Epidermal melanocyte (primary cell): Measurements from ENCODE around the gene CD226.
A peak's percentile ranks its signal among the peaks of the same experiment; 100 is the strongest.
"Not testable (repeated sequence)": the region's sequence is repeated elsewhere in the genome, so short reads cannot be mapped to it uniquely, and the experiment has no call there.

Experiments
- DNase-seq: peaks from one replicate; pipeline ENCODE4 v3.0.0; 2011; ENCODE audit warnings: low spot score; ENCODE audit not compliant: insufficient read length

CD226 gene

DNA sequence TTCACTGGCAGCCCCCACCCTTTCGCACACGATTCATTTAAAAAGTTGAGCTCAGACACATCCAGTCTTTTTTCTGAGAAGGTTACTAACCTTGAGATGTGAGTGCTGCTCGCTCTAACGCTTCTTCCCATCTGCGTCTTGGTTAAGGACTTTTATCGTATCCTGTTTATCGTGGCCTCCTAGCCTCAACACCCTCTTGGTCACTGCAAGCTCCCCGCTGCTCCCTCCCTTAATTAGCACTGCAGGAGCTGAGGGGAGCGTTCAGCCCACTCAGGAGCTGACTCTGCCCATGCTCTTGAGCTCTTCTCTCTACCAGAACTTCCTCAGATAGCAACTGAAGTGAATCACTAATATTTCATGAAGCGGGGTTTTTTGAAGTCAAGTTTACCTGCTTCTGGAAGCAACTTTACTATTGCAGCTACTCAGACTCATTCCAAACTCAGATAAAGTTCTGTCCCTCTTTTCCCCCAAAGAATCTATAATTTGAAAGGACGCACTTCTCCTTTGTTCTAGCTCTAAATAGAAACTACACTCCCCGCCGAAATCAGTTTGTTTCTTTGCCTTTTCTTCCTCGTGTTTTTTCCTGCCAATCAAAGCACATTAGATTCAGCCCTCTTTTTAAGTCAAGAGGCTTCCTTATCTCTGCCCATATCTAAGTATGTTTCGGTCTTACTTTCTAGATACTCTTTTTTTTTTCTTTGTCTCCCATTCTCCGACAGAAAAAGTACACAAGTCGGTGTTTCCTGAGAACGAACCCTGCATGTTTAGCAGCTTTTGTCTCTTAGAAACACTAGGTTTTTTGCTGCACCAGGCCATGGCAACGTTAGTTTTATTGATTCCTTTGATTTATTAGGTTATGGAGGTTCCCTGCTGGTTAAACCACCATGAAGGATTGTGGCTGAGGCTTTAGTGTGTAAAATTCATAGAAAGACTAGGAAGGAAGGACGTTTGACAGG, 9.3 kb upstream of the CD226 start:
- DNase-seq = no peak

DNA sequence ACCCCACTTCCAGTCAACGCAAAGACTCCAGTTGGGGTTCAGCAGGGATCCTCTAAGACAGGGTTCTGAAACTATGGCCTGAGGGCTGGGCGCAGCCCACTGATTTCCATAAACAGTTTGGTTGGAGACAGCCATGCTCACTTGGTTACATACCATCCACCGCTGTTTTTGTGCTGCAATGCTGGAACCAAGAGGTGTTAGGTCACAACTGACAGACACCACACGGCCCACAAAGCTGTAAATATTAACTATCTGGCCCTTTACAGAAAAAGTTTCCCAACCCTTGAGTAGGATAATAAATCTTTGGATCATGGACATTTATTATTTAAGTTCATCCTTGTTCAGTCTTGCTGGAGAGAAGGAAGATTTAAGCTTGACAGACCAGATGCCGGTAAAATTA, 8.4 kb upstream of the CD226 start:
- no peak for DNase-seq

DNA sequence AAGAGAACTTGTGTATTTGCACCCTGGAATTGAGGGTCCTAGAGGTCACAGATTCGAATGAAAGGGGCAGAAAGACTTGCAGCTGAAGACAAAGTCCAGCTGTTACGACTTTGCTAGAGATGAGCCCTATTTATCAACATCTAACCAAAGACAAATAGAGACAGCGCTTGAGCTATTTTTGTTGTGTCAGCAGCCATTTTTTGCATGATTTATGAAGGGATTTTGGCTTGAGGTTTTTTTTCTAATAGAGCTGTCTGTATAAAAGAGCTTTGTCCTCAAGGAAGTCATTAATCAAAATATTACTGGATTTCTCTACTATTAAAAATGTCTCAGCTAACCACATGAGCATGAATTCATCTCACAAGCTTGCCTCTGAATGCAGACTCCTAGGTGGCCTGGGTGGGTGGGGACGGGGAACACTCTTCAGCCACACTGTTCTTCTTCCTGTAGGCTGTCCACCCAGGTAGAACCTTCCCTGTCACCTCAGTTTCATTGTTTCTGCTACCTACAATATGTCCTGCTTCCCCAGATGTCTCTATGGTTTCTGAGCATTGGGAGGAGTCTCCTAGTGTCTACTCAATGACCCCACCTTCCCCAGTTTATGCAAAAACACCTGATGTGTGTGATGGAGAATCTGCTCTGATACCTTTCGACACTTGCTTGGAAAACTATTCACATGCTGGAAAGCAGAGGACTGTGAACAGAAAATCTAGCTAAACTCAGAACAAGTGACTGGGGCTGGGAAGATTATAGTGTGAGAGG, 7.2 kb upstream of the CD226 start:
- peak; percentile 39 for DNase-seq

DNA sequence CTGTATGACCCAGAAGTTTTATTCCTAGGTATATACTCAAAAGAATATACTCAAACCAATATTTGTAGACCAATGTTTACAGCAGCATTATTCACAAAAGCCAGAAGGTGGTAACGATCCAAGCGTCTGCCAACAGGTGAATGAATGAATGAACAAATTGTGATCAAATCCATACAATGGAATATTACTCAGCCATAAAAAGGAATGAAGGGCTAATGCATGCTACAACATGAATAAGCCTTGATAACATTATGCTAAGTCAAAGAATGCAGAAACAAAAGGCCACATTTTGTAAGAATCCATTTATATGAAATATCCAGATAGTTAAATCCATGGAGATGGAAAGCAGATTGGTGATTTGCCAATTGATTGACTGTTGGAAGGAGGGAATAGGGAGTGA, 5.5 kb upstream of the CD226 start:
- no peak for DNase-seq

DNA sequence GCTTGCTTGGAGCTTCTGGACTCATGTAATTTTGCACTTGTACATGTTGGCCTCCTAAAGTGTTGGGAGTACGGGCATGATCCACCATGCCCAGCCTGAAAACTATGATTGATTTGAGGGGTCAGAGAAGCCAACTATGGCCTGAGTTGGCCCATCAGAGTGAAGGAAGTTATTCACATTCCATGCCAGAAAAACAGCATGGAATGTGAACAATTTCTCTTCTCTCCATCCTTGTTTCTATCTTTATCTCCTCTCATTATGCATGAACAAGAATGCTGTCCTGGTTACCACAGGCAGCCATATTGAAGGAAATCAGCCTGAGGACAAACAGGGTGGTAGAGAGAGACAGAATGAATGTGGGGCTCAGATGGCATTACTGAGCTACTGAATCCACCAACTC, 3.5 kb upstream of the CD226 start:
- DNase-seq = no peak

DNA sequence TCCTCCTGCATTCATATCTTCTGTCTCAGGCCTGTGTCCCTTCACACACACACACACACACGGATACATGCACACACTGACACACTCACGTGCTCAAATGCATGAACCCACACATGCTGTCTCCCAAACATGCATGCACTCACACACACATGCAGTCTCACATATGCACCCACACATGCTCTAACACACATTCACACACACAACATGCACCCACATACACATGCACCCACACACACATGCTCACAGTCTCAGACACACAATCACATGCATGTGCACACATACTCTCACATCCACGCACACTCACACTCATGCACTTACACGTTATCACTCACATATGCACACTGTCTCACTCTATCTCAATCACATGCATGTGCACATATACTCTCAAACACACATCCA, 1.9 kb upstream of the CD226 start:
- no peak for DNase-seq

DNA sequence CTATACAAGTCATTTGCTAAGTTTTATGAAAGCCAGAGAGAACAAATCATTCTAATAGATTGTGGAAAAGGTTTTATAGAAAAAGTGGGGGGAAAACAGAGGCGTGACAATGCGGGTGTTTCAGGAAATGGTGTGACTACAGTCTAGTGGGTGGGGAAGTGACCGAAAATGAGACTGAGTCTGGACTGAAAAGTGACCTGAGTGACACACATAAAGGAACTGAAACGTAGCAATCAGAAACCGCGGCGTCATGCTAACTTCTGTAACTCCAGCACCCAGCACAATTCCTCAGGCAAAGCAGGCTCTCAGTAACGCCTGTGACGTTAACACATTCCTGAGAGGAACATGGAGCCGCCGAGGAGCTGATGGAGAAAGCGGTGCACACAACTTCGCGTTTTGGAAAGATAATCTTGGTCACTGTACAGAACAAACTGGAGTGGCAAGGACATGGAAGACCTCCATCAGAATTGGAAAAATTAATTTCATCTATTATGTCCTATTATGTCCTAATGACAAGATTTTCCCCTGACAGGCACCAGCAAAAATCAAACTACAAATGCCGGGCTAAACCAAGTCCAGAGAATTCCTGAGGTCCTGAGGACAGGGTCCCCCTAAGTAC, 1.4 kb upstream of the CD226 start:
- no peak for DNase-seq

DNA sequence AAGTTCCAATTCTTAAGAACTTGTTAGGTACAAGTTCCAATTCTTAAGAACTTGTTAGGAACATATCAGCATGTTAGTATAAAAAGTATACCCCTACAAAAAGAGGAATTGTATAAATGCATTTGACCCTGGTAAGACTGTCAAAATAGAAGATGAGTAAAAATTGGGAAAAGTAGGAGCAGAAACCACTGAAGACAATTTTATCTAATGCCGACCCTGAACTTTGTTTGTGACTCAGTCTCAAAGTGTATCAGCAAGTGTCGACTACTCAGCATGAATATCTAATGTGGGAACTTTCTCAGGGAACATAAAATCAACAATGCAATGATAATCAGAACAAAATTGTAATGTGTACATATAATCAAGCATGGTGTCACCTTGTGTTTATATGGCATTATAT, 583 bp upstream of the CD226 start:
- DNase-seq = no peak

DNA sequence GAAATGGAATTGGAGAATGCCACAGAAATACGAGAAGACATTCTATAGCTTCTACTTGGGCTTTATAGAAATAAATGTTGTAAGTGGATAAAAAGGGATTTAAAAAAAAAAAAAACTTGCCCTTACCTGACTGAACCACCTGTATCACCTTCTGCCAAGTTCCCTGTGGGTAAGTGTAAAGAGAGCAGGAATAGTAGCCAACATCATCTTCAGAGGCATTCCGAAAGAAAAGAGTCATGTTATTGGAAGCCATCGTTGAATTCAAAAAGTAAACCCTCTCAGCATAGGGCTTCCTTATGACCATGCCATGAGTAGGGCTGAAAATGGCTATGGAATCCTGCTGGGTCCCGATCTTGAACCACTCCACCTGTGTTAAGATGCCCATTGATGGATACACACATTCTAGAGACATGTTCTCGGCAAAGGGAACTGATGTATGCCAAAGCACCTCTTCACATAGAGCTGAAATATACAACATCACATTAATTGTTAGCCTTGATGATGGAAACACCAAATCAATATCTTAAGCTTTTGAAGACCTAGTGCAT, 991 bp downstream of the CD226 start:
- DNase-seq = no peak

DNA sequence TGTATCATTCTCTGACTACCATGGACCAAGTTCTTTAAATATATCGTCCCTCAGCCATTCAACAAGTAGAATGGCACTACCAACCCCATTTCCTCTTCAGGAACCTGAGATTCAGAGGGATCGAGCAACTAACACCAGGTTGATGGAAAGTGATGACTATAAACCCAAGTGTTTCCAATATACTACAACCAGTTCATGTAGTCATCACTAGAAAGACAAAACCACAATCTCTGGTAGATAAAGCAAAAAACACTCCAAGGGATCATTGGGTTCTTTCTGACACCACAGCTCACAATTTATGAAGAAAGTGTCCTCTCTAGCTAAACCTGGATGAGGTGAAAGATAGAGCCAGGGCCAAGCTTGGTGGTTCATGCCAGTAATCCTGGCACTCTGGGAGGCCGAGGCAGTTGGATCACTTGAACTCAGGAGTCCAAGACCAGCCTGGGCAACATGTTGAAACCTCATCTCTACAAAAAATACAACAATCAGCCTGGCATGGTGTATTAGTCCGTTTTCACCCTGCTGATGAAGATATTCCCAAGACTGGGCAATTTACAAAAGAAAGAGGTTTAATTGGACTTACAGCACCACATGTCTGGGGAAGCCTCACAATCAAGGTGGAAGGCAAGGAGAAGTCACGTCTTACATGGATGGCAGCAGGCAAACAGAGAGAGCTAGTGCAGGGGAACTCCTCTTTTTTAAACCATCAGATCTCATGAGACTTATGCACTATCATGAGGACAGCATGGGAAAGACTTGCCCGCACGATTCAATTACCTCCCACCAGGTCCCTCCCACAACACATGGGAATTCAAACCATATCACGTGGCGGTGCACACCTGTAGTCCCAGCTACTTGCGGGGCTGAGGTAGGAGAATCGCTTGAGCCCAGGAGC, 2.2 kb downstream of the CD226 start:
- DNase-seq = no peak

DNA sequence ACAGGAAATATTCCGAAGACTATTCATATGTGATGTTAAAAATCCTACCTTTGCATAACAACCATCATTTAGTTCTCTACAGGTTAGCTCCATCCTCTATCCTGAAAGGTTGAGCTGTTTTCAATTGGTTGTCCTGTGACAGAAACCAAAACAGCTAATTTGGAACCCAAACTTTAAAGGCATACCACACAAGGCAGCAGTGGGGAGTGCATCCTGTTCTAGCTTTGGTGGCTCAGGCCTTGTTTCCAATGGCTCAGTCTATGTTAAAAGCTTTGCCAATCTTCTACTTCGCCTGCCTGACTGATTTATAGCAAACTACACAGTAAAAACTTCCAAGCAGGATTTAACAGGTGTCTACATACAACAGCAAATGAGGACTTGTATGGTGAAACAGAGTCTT, 3.2 kb downstream of the CD226 start:
- no peak for DNase-seq

DNA sequence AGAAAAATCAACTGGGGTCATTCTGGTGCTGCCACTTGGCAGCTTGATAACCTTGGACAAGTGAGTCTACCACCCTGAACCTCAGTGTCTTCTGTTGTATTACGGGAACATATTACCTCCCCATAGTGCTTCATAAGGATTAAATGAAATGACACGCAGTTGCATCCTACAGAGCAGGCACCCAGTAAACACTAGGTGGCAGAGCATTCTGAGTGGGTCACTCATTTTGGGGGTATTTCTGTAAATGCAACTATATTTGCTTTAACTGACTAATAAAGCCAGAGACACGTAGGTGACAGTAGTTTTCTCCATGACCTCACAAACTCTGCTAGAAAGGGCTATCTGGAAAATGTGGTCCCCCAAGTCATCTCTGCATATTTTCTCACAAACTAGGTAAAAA, 4.7 kb downstream of the CD226 start:
- DNase-seq = no peak

DNA sequence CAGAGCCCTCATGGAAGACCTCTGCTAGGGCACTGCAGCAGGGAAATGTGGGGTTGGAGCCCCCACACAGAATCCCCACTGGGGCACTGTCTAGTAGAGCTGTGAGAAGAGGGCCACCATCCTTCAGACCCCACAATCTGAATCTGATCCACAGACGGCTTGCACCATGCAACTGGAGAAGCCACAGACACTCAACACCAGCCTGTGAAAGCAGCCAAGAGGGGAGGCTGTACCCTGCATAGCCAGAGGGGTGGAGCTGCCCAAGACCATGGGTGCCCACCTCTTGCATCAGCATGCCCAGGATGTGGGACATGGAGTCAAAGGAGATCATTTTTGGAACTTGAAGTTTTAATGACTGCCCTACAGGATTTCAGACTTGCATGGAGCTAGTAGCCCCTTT, 6.5 kb downstream of the CD226 start:
- DNase-seq = no peak

DNA sequence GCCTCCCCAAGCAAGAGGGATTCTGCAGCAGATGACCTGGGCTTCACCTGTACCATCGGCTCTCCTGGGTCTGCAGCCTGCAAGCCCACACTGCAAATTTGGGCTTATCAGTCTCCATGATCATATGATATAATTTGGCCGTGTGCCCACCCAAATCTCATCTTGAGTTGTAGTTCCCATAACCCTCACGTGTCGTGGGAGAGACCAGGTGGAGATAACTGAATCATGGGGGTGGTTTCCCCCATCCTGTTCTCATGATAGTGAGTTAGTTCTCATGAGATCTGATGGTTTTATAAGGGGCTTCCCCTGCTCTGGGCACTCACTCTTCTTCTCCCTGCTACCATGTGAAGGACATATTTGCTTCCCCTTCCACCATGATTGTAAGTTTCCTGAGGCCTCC, 7.9 kb downstream of the CD226 start:
- not testable (repeated sequence) for DNase-seq

DNA sequence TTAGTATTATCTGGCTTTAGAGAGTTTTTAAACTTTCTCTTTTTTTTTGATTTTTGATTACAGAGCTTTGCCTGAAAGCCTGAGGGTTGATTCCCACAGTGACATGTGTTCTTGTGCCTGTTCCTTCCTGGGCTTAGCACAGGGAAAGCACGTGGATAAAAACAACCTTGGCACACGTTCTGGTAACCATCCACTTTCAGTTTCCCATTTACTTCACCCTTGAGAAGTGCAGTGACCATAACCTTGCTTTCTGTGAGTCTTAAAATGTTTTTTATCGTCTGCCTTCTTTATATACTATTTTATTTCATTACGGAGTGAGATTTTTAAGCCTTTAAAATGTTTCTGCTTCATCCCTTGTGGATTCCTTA, 11.5 kb downstream of the CD226 start:
- DNase-seq = no peak

DNA sequence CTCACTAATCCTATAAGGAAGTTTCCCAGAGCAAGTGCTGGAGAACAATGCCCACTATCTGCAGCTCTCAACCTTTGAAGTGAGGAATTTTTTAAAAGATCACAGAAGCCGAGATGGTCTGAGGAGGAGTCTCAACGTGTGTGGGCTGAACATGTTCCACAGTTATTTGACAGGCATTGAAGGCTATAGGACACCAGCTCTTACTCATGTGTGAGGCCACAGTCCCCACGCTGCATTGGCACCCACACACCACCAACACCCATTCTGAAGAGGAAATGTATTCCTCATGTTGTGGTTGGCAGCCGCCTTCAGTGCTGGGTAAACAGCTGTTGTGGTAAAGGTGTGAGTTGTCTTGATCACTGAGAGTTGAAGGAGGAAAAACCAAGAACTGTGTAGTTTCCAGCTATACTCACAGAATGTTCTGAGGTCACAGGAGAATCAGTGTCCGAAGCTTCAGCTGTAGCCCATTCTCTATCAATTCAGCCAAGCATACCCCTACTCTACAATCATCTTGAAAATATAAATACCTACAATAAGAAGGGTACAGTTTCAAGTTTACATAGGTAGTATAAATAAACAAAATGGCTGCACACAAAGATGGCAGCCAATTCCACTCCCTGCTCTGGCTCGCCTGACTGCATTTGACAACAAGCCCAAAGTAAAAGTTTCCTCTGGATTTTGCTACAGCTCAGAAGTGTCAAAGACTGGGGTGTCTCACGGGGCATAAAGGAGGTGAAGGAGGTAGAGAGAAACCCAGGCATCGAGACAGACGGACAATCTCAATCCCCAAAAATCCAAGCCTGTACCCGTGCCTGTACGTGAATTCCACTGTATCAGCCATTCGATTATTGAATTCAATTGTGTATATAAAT, 12.1 kb downstream of the CD226 start:
- DNase-seq = no peak

DNA sequence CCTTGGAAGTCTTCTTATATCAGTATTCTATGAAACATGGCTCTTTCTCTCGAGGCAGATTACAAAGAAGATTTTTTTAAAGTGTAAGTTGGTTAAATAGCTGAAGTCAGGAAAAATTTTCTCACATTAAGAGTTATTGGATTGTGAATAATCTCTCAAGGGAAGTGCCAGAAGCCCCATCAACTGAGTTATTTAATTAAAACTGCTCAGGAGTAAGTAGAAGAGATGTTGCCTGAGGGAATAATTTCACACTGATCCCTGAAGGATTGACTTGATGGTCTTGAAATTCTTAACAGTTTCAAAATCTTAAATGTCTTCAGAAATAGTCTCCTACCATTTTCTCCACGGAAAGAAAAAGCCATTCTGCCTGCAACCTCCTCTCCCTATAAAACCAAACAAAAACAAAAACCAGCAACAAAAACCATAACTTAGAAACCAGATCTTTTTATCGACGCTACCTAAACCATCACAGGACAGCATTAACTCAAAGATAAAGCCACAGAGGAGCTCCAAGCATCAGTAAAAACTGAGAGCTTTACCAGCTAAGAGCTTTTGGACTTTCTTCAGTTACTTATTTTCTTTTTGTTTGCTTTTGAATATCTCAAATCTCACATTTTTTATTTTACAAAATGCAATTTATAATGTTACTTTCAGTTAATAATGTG, 12.9 kb downstream of the CD226 start:
- no peak for DNase-seq

DNA sequence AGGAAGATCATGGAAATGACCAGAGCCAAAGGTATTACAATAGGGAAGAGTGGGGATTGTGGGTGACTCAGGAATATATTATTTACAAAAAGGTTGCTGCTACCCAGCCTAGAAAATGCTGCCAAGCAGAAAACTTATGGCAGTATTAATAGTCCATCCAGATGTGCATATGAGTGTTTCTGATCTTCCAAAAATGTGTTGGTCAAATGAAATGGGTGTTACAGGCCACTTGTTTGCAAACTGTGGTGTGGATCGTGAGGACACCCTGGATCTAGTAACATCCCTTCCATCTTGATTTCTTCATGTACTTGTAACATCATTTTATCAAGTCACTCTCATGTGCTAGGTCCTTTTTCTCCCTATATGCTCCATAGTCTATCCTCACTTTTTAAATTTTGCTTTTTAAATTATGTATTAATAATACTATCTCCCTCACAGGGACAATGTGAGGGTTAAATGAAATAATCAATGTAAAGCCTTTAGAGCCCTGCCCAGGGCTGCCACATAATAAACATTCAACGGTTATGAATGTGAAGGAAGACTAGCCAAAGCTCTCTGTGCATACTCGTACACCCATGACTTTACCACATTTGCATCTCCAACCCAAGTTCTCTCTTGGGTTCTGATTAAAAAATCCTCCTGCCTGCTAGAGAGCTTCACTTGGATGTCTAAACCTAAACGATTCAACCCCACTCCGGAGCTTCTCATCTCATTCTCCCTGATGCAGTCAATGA, 18.5 kb downstream of the CD226 start:
- DNase-seq = no peak

DNA sequence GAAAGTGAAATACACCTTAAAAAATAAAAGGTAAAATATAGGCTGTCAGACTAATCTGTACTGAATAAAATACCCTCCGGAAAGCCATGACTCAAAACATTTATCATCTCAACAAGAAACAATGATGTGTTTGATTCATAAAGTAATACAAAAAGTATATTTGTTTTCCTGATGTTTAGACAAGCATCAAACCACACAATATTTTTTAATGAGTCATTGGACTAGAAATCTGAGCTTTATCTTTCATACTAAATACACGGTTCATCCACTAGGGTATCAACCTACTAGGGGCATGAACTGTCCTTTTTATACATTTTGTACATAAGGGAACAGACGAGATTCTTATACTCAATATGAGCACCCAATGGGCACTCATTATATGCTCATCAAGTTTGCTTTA, 31.3 kb downstream of the CD226 start:
- DNase-seq = no peak
